ACC112 (cell line): ENCODE results near the gene CDKN2AIP.

Experiments used
- H2AFZ ChIP-seq: fragments of 200-600 bp; sonication (generic); one replicate; pipeline ENCODE4 v1.6.0; 2017; ENCODE audit warnings: antibody characterized with exemption, low read length; ENCODE audit not compliant: unreplicated experiment
- H3K27ac ChIP-seq: fragments of 200-600 bp; sonication (generic); 2 replicates; pipeline ENCODE4 v1.5.1; 2014; ENCODE audit warnings: low read depth, mild to moderate bottlenecking, antibody characterized with exemption, low read length, moderate library complexity
- H3K27me3 ChIP-seq: fragments of 200-600 bp; sonication (generic); 2 replicates; pipeline ENCODE4 v1.6.1; 2014; ENCODE audit warnings: mild to moderate bottlenecking, antibody characterized with exemption, low read length, moderate library complexity, mixed read lengths; ENCODE audit not compliant: insufficient read depth
- H3K36me3 ChIP-seq: fragments of 200-600 bp; sonication (generic); 2 replicates; pipeline ENCODE4 v1.6.1; 2016; ENCODE audit warnings: mild to moderate bottlenecking, antibody characterized with exemption, low read length, moderate library complexity, mixed read lengths; ENCODE audit not compliant: insufficient read depth
- H3K4me1 ChIP-seq: fragments of 200-600 bp; sonication (generic); one replicate; pipeline ENCODE4 v1.6.1; 2016; ENCODE audit warnings: low read length, mixed read lengths; ENCODE audit not compliant: insufficient read depth, unreplicated experiment, control insufficient read depth
- H3K4me3 ChIP-seq: fragments of 200-600 bp; sonication (generic); 2 replicates; pipeline ENCODE4 v1.5.1; 2014; ENCODE audit warnings: mild to moderate bottlenecking, low read depth, low read length
- H3K79me2 ChIP-seq: fragments of 200-600 bp; sonication (generic); one replicate; pipeline ENCODE4 v1.6.0; 2016; ENCODE audit warnings: low read length; ENCODE audit not compliant: control insufficient read depth, unreplicated experiment, insufficient read depth

CDKN2AIP gene

GRCh38 chr4:183403486-183403885, 41.0 kb upstream of the CDKN2AIP start:
- no peak overlapping the region for H2AFZ ChIP-seq
- H3K4me1 ChIP-seq, result peaks cover 5% of the 10 kb centered on the region
- no peak overlapping the region for H3K27ac ChIP-seq
- no peak overlapping the region for H3K4me3 ChIP-seq
- no peaks in the 10 kb centered on the region for H3K36me3 ChIP-seq
- no peaks in the 10 kb centered on the region for H3K79me2 ChIP-seq
- H3K27me3 ChIP-seq, result no peaks in the 10 kb centered on the region

- H3K4me1 ChIP-seq, result peaks cover 5% of the 10 kb centered on the region
- no peak overlapping the region for H3K4me3 ChIP-seq
- no peaks in the 10 kb centered on the region for H3K79me2 ChIP-seq
- H3K27me3 ChIP-seq, result no peaks in the 10 kb centered on the region
- H2AFZ ChIP-seq, result no peak overlapping the region
- no peaks in the 10 kb centered on the region for H3K36me3 ChIP-seq
- no peak overlapping the region for H3K27ac ChIP-seq
Measured at GRCh38 chr4:183403961-183404360, 40.5 kb upstream of the CDKN2AIP start.

GRCh38 chr4:183405303-183405702, 39.1 kb upstream of the CDKN2AIP start:
- no peak overlapping the region for H3K4me3 ChIP-seq
- no peaks in the 10 kb centered on the region for H3K27me3 ChIP-seq
- H3K27ac ChIP-seq, result no peak overlapping the region
- H2AFZ ChIP-seq, result no peak overlapping the region
- peaks cover 5% of the 10 kb centered on the region for H3K4me1 ChIP-seq
- H3K79me2 ChIP-seq, result no peaks in the 10 kb centered on the region
- no peaks in the 10 kb centered on the region for H3K36me3 ChIP-seq

DNA sequence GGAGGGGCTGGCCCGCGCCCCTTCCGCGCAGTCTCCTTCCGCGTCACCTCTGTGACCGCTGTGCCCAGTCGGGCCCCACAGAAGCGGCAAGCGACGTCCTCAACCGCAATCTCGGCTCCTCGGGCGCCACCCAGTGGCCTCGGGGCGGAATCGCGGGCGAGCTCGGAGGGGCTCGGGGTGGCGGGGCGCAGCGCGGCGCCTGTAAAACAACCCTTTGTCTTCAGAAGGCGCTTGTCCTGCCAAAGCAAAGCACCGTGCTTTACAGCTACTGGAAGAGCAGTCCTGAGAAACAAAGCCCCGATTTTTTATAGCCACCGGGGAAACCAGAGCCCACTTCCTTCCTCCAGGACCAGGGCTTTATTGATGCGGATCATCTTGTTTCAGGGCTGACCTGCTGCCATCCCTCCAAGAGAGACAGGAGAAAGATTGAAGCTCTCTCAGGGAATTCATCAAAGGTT, 37.3 kb upstream of the CDKN2AIP start:
- Histone ChIP-seq H3K27ac (0 out of 2 replicates have a peak overlapping the region, but pooled peaks have one; percentile 18), H3K79me2 (no peaks in the 10 kb centered on the region), H3K27me3 (no peaks in the 10 kb centered on the region), H2AFZ (peak overlapping the region; percentile 83), H3K4me1 (peaks cover 5% of the 10 kb centered on the region), H3K36me3 (no peaks in the 10 kb centered on the region), H3K4me3 (peak overlapping the region; percentile 88)

DNA sequence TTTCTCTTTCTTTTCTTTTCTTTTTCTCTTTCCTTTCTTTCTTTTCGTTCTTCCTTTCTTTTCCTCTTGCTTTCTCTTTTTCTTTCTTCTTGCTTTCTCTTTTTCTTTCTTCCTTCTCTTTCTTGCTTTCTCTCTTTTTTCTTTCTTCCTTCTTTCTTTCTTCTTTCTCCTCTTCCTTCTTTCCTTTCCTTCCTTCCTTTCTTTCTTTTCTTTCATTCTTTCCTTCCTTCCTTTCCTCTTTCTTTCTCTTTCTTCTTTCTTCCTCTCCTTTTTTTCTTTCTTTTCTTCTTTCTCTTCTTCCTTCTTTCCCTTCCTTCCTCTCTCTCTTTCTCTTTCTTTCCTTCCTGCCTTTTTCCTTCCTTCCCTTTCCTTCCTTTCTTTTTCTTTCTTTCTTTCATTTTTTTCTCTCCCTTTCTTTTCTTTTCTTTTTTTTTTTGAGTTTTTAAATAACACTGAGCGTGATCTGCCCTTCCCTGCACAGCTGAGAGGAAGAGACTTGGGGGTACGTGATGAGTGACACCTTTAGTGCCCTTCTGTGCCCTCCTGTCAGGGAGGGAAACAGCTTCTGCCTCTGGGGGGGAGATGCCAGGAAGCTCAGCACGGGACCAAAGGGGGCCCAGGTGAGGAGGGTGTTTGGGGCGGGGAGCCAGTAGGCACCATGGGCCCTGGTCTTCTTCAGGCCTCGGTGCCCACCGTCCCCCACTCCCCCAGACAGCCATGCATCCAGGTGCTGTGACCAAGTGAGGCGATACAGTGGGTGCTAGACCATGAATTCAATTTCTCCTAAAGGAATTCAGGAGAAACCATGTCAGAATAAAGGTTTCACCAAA, 36.6 kb upstream of the CDKN2AIP start:
- Histone ChIP-seq H3K36me3 (no peaks in the 10 kb centered on the region), H3K4me1 (peaks cover 3% of the 10 kb centered on the region), H2AFZ (peak overlapping the region; percentile 83), H3K27ac (no peak overlapping the region), H3K4me3 (peak overlapping the region; percentile 88), H3K79me2 (no peaks in the 10 kb centered on the region), H3K27me3 (no peaks in the 10 kb centered on the region)

- H3K27me3 ChIP-seq, result no peaks in the 10 kb centered on the region
- H3K36me3 ChIP-seq, result no peaks in the 10 kb centered on the region
- H3K79me2 ChIP-seq, result no peaks in the 10 kb centered on the region
- H2AFZ ChIP-seq, result no peak overlapping the region
- H3K27ac ChIP-seq, result no peak overlapping the region
- no peak overlapping the region for H3K4me3 ChIP-seq
- H3K4me1 ChIP-seq, result no peaks in the 10 kb centered on the region
Measured at GRCh38 chr4:183408796-183409195, 35.6 kb upstream of the CDKN2AIP start.

DNA sequence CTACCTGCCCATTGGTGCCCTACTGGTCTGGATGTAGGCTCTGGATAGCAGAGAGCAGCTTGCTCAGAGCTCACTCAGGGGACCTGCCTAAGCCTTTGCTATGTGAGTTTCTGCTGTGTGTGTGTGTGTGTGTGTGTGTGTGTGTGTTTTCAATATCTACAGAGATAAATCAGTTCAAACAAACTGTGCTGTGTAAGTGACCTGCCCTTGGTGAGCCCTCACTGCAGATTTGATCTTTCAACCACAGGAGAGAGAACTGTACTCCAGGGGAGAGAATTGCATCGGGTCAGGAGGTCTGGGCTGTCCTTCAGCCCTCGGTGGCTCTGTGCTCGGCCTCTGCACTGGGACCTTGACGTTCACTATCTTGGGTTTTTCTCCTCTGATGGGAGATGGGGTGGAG, 35.0 kb upstream of the CDKN2AIP start:
- Histone ChIP-seq H3K4me1 (no peaks in the 10 kb centered on the region), H2AFZ (no peak overlapping the region), H3K36me3 (no peaks in the 10 kb centered on the region), H3K27ac (no peak overlapping the region), H3K27me3 (no peaks in the 10 kb centered on the region), H3K79me2 (no peaks in the 10 kb centered on the region), H3K4me3 (no peak overlapping the region)

GRCh38 chr4:183409934-183410333, 34.5 kb upstream of the CDKN2AIP start:
- H3K79me2 ChIP-seq, result no peaks in the 10 kb centered on the region
- H3K4me3 ChIP-seq, result no peak overlapping the region
- H2AFZ ChIP-seq, result no peak overlapping the region
- H3K27me3 ChIP-seq, result no peaks in the 10 kb centered on the region
- H3K4me1 ChIP-seq, result no peaks in the 10 kb centered on the region
- H3K36me3 ChIP-seq, result no peaks in the 10 kb centered on the region
- no peak overlapping the region for H3K27ac ChIP-seq

- no peaks in the 10 kb centered on the region for H3K79me2 ChIP-seq
- no peaks in the 10 kb centered on the region for H3K36me3 ChIP-seq
- no peak overlapping the region for H3K4me3 ChIP-seq
- no peaks in the 10 kb centered on the region for H3K27me3 ChIP-seq
- no peak overlapping the region for H2AFZ ChIP-seq
- H3K27ac ChIP-seq, result no peak overlapping the region
- H3K4me1 ChIP-seq, result no peaks in the 10 kb centered on the region
Measured at GRCh38 chr4:183411291-183411861, 33.1 kb upstream of the CDKN2AIP start.

- no peak overlapping the region for H2AFZ ChIP-seq
- H3K4me1 ChIP-seq, result no peaks in the 10 kb centered on the region
- H3K79me2 ChIP-seq, result no peaks in the 10 kb centered on the region
- H3K36me3 ChIP-seq, result no peaks in the 10 kb centered on the region
- no peaks in the 10 kb centered on the region for H3K27me3 ChIP-seq
- no peak overlapping the region for H3K4me3 ChIP-seq
- H3K27ac ChIP-seq, result no peak overlapping the region
Measured at GRCh38 chr4:183412821-183413220, 31.6 kb upstream of the CDKN2AIP start.
